Measurements from ENCODE around the gene ACSS3.

The ACSS3 gene

GRCh38 chr12:81212996-81213696, 135.3 kb downstream of the ACSS3 start:
- no peak overlapping the region for H3K4me3 ChIP-seq (ENCODE audit: low read depth, low read length)
- TF ChIP-seq CTCF (IDR thresholded peaks at IDR 0.05; ENCODE audit: low read depth, low read length, missing control alignments): no peak
- no peak for DNase-seq (ENCODE audit: low read depth)

GRCh38 chr12:81216739-81217138, 138.9 kb downstream of the ACSS3 start:
- DNase-seq (ENCODE audit: low read depth): no peak
- no peak overlapping the region for H3K4me3 ChIP-seq (ENCODE audit: low read depth, low read length)
- TF ChIP-seq CTCF (IDR thresholded peaks at IDR 0.05; ENCODE audit: low read depth, low read length, missing control alignments): no peak

- H3K4me3 ChIP-seq (ENCODE audit: low read depth, low read length): no peak overlapping the region
- DNase-seq (ENCODE audit: low read depth): no peak
- no peak for TF ChIP-seq CTCF (IDR thresholded peaks at IDR 0.05; ENCODE audit: low read depth, low read length, missing control alignments)
Observed at GRCh38 chr12:81221681-81222080, 143.8 kb downstream of the ACSS3 start.

GRCh38 chr12:81222846-81223592, 145.1 kb downstream of the ACSS3 start:
- no peak for DNase-seq (ENCODE audit: low read depth)
- no peak for TF ChIP-seq CTCF (IDR thresholded peaks at IDR 0.05; ENCODE audit: low read depth, low read length, missing control alignments)
- no peak overlapping the region for H3K4me3 ChIP-seq (ENCODE audit: low read depth, low read length)

GRCh38 chr12:81224626-81225025, 146.7 kb downstream of the ACSS3 start:
- no peak for DNase-seq (ENCODE audit: low read depth)
- H3K4me3 ChIP-seq (ENCODE audit: low read depth, low read length): no peak overlapping the region
- no peak for TF ChIP-seq CTCF (IDR thresholded peaks at IDR 0.05; ENCODE audit: low read depth, low read length, missing control alignments)

- no peak for TF ChIP-seq CTCF (IDR thresholded peaks at IDR 0.05; ENCODE audit: low read depth, low read length, missing control alignments)
- DNase-seq (ENCODE audit: low read depth): no peak
- no peak overlapping the region for H3K4me3 ChIP-seq (ENCODE audit: low read depth, low read length)
Observed at GRCh38 chr12:81229759-81230158, 151.9 kb downstream of the ACSS3 start.
